IMR-90 (cell line): ENCODE data around the gene ARAP3.

Experiments
- BHLHE40 ChIP-seq: fragments of 150-350 bp; IDR thresholded peaks from 2 replicates; pipeline ENCODE4 v1.6.1; 2016; ENCODE audit warnings: mild to moderate bottlenecking, low read depth, low read length
- CEBPB ChIP-seq: IDR thresholded peaks from 2 replicates; pipeline ENCODE4 v1.6.1; 2012; ENCODE audit warnings: low read depth, low read length, improper control_type of control experiment
- CHD1 ChIP-seq: IDR thresholded peaks from 2 replicates; pipeline ENCODE4 v1.6.1; 2012; ENCODE audit warnings: low read depth, low read length, improper control_type of control experiment
- FOS ChIP-seq: fragments of 150-350 bp; IDR thresholded peaks from 2 replicates; pipeline ENCODE4 v1.6.1; 2016; ENCODE audit warnings: low read depth, low read length
- MAZ ChIP-seq: IDR thresholded peaks from 2 replicates; pipeline ENCODE4 v1.6.1; 2012; ENCODE audit warnings: low read depth, mild to moderate bottlenecking, low read length, improper control_type of control experiment, moderate library complexity, borderline replicate concordance
- MXI1 ChIP-seq: IDR thresholded peaks from 2 replicates; pipeline ENCODE4 v1.6.1; 2012; ENCODE audit warnings: low read depth, mild to moderate bottlenecking, low read length, moderate library complexity, borderline replicate concordance
- NFE2L2 ChIP-seq: fragments of 150-350 bp; IDR thresholded peaks from 2 replicates; pipeline ENCODE4 v1.6.1; 2016; ENCODE audit warnings: low read depth, mild to moderate bottlenecking, low read length
- POLR2A ChIP-seq: IDR thresholded peaks from 2 replicates; pipeline ENCODE4 v1.6.1; 2012; ENCODE audit warnings: mild to moderate bottlenecking, low read depth, low read length
- RAD21 ChIP-seq: IDR thresholded peaks from 2 replicates; pipeline ENCODE4 v1.6.1; 2012; ENCODE audit warnings: low read length, improper control_type of control experiment
- RCOR1 ChIP-seq: IDR thresholded peaks from 2 replicates; pipeline ENCODE4 v1.6.1; 2012; ENCODE audit warnings: mild to moderate bottlenecking, low read length, improper control_type of control experiment; ENCODE audit not compliant: insufficient replicate concordance
- RFX5 ChIP-seq: IDR thresholded peaks from 2 replicates; pipeline ENCODE4 v1.8.0; 2012; ENCODE audit warnings: low read depth, mild to moderate bottlenecking, low read length, moderate library complexity
- SMC3 ChIP-seq: fragments of 150-350 bp; IDR thresholded peaks from 2 replicates; pipeline ENCODE4 v1.6.1; 2016; ENCODE audit warnings: low read depth, mild to moderate bottlenecking, antibody characterized with exemption, low read length, moderate library complexity
- TF ChIP-seq, protein P1 (sequence below): fragments of 150-350 bp; IDR thresholded peaks from 2 replicates; pipeline ENCODE4 v1.6.1; 2017; ENCODE audit warnings: mild to moderate bottlenecking, antibody characterized with exemption, low read length, low read depth
- TF ChIP-seq, protein P2 (sequence below): conservative IDR thresholded peaks from 2 replicates; pipeline ENCODE4 v1.5.1; 2012; ENCODE audit warnings: mild to moderate bottlenecking, low read depth, low read length, improper control_type of control experiment

DNA sequence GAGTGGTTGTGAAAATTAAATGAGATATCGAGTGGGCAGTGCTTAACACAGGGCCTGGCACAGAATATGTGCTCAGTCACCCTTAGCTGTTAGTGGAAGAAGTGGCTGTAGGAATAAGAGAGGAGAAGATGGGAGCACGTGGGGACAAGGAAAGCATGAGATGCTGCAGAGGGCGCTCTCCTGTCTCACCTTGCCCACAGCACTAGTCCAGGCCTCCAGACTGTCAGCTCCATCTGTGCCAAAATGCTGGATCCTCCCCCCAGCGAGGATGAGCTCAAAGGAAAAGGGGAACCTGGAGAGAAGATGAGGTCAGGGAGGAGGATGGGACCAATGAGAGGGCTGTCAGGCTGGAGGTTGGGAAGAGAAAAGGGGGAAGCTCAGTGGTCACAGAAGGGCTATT lies 12.5 kb downstream of the ARAP3 start:
- TF ChIP-seq, protein P1, sequence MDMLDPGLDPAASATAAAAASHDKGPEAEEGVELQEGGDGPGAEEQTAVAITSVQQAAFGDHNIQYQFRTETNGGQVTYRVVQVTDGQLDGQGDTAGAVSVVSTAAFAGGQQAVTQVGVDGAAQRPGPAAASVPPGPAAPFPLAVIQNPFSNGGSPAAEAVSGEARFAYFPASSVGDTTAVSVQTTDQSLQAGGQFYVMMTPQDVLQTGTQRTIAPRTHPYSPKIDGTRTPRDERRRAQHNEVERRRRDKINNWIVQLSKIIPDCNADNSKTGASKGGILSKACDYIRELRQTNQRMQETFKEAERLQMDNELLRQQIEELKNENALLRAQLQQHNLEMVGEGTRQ: no peak
- TF ChIP-seq, protein P2, sequence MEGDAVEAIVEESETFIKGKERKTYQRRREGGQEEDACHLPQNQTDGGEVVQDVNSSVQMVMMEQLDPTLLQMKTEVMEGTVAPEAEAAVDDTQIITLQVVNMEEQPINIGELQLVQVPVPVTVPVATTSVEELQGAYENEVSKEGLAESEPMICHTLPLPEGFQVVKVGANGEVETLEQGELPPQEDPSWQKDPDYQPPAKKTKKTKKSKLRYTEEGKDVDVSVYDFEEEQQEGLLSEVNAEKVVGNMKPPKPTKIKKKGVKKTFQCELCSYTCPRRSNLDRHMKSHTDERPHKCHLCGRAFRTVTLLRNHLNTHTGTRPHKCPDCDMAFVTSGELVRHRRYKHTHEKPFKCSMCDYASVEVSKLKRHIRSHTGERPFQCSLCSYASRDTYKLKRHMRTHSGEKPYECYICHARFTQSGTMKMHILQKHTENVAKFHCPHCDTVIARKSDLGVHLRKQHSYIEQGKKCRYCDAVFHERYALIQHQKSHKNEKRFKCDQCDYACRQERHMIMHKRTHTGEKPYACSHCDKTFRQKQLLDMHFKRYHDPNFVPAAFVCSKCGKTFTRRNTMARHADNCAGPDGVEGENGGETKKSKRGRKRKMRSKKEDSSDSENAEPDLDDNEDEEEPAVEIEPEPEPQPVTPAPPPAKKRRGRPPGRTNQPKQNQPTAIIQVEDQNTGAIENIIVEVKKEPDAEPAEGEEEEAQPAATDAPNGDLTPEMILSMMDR: no peak
- no peak for TF ChIP-seq MXI1
- no peak for TF ChIP-seq RCOR1
- no peak for TF ChIP-seq CEBPB
- no peak for TF ChIP-seq MAZ
- no peak for TF ChIP-seq RAD21
- TF ChIP-seq POLR2A: no peak
- no peak for TF ChIP-seq FOS
- no peak for TF ChIP-seq RFX5
- no peak for TF ChIP-seq NFE2L2
- no peak for TF ChIP-seq SMC3
- no peak for TF ChIP-seq BHLHE40
- TF ChIP-seq CHD1: no peak
